Fibroblast of skin of back (primary cell): ENCODE data around the gene GSG1L.

ENCODE experiments used
- DNase-seq: peaks from one replicate; pipeline ENCODE4 v3.0.0-alpha.2; 2013

The GSG1L gene

DNA sequence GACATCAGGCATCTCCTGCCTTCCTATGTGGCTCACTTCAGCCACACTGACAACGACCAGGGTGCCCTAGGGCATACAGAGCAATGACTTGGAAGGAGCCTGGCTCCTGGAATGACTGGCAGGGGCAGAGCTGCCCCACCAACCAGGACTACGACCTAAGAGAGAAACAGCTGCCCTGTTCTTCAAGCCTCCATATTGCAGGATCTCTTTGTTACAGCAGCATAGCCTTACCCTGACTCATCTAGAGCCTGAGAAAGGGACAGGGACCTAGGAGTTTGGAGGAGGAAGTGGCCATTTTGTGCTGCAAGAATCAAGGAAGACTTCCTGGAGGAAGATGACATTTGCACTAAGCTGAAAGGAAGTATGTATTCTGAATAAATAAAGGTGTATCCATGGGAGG, 49.6 kb downstream of the GSG1L start:
- no peak for DNase-seq

DNA sequence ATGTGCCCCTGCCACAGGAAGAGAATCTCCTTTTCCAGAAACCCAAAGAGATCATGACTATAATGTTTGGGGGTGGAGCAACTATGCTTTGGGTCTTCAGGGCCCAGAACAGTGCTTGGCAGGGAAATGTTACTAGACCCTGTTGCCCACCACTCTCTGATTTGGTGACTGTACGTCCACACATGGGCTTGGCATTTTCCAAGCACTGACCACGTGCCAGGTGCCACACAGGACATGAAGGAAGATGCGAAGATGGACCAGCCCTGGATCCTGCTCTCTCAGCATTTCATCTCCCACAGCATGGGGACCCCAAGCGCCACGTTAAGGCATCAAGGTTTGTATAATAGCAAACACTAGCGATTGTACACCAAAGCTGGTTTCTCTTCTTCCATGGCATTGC, 50.1 kb downstream of the GSG1L start:
- DNase-seq = no peak

DNA sequence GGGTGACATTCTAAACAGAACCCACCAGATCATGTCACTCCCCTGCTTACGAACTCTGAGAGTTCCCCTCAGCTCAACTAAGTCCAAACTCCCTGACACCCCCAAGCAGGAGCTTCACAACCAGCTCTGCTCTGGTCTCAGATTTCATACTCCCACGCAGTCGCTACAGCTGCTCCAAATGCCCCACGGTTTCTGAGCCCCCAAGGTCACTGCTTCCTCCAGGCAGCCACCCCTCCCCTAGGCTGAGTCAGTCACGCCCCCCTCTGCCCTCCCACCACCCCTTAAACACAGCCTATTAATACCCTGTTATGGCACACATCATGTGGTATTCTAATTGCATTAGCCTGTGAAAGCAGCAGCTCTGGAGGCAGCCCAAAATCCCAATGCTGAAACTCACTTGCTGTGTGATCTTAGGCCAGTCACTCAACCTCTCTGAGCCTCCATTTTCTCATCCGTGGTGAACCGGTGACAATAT, 51.5 kb downstream of the GSG1L start:
- no peak for DNase-seq

DNA sequence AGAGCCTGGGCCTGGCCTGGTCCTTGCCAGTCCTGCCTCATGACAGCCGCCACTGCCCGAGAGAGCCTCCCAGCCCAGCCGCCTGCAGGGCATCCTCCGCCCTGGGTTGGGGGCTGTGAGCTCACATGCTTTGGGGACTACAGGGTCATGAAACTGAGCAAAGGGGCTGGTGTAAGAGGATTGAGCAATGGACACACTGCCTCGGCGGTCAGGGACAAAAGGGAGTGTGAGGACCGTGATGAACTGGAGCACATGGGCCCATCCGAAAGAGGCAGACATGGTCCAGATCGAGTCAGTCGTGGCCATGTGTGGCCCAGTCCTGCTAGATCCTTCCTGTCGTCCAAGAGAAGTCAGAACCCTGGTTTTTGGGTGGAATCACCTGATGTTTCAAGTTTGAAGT, 52.3 kb downstream of the GSG1L start:
- DNase-seq = no peak

- DNase-seq = no peak
Measured at GRCh38 chr16:28010671-28011070, 52.8 kb downstream of the GSG1L start.

- DNase-seq = no peak
Measured at GRCh38 chr16:28009586-28010373, 53.7 kb downstream of the GSG1L start.

DNA sequence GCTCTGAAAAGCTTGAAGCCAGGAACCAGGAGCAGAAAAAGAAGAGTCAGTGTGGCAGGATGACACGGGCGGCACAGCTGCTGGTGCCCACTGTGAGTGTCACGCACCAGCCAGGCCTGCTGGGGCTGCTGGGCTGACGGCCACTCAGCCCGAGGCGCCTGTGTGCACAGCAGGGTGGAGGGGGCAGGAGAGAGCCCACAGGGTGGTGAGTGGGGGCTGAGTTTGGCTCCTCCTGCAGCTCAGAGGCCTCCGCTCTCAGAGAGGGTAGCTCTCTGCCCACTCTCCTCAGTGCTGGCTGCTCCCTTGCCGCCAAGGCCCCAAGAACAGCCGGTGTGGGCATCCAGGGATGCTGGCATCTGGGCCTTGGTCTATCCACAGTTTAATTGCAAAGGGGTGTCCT, 59.6 kb downstream of the GSG1L start:
- DNase-seq = no peak

DNA sequence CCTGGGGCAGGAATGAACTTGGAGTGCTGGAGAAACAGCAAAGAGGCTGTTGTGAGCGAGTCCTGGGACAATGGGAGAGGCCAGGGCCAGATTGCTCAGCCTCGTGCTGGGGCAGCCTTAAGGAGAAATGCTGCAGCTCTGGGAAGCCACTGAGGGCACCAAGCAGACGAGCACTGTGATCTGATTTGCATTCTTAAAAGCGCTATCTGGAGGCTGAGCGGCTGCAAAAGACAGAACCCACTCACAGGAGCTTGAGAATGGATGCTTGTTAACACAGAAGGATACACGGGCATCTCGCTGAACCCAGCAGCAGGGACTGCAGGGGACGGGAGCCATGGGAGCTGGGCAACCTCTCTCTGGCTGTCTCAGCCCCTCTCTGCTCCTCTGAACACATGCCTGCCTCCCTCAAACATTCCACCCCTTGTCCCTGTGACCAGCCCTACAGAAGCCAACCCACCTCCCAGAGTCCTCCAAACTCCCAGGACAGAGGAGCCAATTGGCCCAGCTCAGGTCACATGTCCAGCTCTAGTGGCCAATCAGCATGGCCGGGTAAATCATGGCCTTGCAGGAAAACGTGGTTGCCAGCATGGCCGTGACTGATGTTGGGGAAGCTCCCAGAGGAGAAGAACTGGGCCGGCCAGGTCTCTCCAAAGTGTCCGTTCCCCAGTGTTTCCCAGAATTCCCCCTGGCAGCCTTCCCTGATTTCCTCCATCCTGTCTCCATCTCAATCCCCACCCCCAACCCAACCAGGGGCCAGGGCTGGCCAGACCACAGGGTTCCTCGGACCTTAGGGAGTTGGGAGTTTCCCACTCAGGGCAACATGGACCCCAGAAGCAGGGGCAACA, 60.3 kb downstream of the GSG1L start:
- no peak for DNase-seq

GRCh38 chr16:28001642-28002041, 61.9 kb downstream of the GSG1L start:
- no peak for DNase-seq

DNA sequence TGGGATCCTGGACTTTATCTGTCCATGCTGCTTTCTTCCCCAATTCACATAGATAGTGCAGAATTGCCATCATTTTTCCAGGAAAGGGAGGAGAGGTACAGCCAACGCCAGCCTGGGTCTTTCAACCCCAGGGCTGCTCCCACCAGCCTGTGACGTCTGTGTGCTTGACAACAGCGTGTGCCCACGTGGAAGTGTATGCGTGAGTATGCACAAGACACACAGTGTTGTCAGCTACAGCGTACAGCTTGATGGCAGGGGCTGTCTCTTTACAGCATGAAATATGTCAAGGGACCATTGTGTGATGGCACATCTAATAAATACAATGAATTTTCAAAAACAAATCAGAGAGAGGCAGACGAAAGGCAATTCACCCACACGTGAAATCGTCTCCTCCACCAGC, 62.3 kb downstream of the GSG1L start:
- no peak for DNase-seq

GRCh38 chr16:28000314-28001169, 63.0 kb downstream of the GSG1L start:
- no peak for DNase-seq

- DNase-seq = no peak
Measured at GRCh38 chr16:27999687-28000086, 63.8 kb downstream of the GSG1L start.

DNA sequence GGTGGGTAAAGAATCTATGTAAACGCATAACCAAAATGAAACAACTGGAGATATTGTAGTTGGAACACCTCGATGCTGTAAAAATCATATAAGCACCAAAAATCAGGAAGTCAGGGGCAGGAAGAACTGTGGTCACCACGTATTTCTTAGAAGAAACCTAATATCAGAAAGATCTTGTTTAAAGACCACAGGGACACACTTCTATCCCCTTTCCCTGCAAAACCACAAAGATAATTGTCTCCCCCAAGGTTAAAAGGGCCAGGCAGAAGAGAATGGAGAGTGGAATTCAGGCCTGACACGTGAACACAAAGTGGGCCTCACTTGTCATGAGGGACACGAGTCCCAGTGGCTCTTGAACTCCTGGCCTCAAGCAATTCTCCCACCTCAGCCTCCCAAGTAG, 68.1 kb downstream of the GSG1L start:
- DNase-seq = no peak

- no peak for DNase-seq
Measured at GRCh38 chr16:27994686-27995085, 68.8 kb downstream of the GSG1L start.

DNA sequence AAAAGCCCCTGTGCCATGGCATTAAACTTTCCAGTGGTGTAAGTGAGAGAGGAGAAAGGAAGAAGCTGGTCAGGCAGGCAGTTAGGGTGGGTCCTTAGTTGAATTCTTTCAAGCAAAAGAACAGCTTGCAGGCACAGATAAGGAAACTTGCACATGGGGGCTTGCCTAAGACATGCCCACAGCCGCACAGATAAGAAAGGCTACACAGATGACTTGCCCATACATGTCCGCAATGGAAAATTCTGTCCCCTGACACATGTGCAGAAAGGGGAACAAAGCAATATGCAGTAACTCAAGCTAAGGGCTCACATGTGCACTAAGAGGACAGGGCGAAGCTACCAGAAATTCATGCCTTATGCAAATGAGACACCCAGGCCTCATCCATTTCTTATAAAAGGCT, 69.9 kb downstream of the GSG1L start:
- DNase-seq = no peak

GRCh38 chr16:27991876-27992275, 71.6 kb downstream of the GSG1L start:
- DNase-seq = no peak

GRCh38 chr16:27985981-27986380, 77.5 kb downstream of the GSG1L start:
- DNase-seq = no peak

GRCh38 chr16:27984121-27984520, 79.4 kb downstream of the GSG1L start:
- DNase-seq = no peak

DNA sequence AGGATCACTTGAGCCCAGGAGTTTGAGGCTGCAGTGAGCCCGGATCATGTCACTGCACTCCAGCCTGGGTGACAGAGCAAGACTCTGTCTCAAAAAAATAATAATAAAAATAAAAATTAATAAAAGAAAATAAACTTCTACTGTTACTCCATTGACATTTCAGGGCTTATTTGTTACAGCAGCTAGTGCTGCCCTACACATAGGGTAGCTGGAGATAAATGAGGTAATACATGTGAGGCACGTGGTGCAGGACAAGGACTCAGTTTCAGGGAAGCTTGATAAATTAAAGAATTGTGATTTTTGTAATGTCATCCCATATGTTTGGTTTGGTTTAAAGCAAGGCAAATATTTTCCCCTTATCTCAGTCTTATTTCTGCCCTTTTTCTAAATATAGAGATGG, 80.3 kb downstream of the GSG1L start:
- no peak for DNase-seq

DNA sequence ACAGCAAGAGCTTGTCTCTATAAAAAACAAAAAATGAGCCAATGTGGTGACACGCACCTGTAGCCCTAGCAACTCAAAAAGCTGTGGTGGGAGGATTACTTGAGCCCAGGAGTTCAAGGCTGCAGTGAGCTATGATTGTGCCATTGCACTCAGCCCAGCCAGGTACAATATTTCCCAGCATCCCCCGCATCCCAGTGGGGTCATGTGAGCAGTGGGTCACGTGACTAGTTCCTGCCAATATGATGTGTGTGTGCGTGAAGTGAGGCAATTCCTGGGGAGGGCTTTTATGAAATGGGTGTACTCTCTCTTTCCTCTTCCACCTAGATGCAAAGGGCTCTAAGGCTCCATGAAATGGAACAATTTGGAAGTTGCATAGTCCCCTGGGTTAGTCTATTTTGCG, 81.3 kb downstream of the GSG1L start:
- no peak for DNase-seq

DNA sequence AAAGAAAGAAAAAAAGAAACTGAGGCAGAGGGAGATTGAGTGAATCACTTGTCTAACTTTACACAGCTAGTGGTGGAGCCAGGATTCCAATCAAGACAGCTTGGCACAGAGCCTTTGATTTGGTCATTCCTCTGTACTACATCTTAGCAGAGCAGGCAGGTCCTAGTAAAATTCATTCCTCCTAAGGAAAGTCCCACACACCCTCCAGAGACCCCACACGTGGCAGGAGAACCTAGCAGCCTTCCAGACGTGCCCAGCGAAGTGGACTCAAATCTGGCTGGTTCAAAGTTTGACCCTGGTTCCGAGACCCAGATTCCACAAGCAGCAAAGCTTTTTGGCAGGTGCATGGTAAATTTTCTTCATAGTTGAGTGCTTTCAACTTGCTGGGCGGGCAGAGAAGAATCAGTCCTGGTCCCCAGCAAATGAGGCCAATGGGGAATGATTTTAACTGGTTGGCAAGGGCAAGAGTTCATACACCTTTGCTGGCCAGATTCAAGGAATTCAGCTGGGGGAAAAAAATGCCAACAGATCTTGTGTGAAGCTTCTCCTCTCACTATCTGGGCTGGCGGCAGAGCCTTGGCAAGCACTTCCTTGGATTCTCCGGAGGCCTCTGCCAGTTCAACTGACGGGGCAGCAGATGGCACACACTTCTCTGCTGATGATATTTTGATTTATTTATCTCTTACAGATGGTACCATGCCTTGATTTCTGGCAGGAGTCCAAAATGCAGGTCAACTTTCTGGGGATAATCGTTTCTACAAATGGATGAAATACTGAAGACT, 82.4 kb downstream of the GSG1L start:
- no peak for DNase-seq
